Pancreas (tissue), 10 donors: ENCODE measurements around the gene NMUR2. TPM values are rescaled to one million over a fixed set of nuclear protein-coding genes. Genes with fewer than 3 reads are reported as not detected.

Source experiments
- ATAC-seq, 4 donors: fragments of 200-7000 bp; cut with Tn5 transposase; one replicate each; pipeline versions ENCODE4 v1.8.0 to v1.9.1; 2020; ENCODE audit warnings: mild to moderate bottlenecking in 4 of 4, moderate library complexity in 4 of 4
- DNase-seq, 6 donors: peaks; one replicate each; pipeline ENCODE4 v3.0.0-alpha.2; 2020
- FAIRE-seq: peaks from 2 replicates; lab custom pipeline; 2012; peaks lifted over from hg19 to GRCh38; lab: Jason Lieb, UNC
- H3K27ac ChIP-seq, 4 donors: fragments of 200-600 bp; sonication (generic); 1 replicate in 3 of 4; 2 replicates in 1 of 4; pipeline versions ENCODE4 v1.5.0 to v1.8.0; 2020
- H3K27me3 ChIP-seq, 4 donors: fragments of 200-600 bp; one replicate each; pipeline ENCODE4 v1.8.0; 2021
- H3K36me3 ChIP-seq, 3 donors: fragments of 200-600 bp; sonication (generic) in 1 of 3; one replicate each; pipeline versions ENCODE4 v1.5.0 to v1.8.0; 2020 to 2021
- H3K4me1 ChIP-seq, 3 donors: fragments of 200-600 bp; one replicate each; pipeline ENCODE4 v1.8.0; 2021
- H3K4me3 ChIP-seq, 4 donors: fragments of 200-600 bp; sonication (generic) in 2 of 4; one replicate each; pipeline versions ENCODE4 v1.5.0 to v1.8.0; 2020 to 2021
- H3K9me3 ChIP-seq, 4 donors: fragments of 200-600 bp; one replicate each; pipeline ENCODE4 v1.8.0; 2021
- CTCF ChIP-seq, 4 donors: fragments of 200-600 bp; sonication (generic) in 3 of 4; IDR thresholded peaks; one replicate each; pipeline versions ENCODE4 v1.5.0 to v1.8.0; 2021; ENCODE audit warnings: antibody characterized with exemption in 4 of 4
- WGBS, 2 donors: extraction: QIAGEN DNeasy Blood & Tissue Kit; methylation state at CpG; one replicate each; pipeline ENCODE4 v1.1.7; 2013; 5-methylcytosine and 5-hydroxymethylcytosine counted together
- intact Hi-C, 3 donors: fragments of 100-400 bp; cut with DNase I; formaldehyde crosslinking; loops; one replicate each; pipeline versions ENCODE4 v1.11.1 to v1.14.2; 2022
- polyA plus RNA-seq, 2 donors: library from polyadenylated mRNA; stranded (reverse); fragments of 200-250 nt; gene quantifications; one replicate each; pipeline ENCODE4 v1.2.3, GENCODE V29; 2013
- total RNA-seq, 6 donors: library from RNA; stranded (reverse); fragmentation: NEBNext Ultra II Directional in 4 of 6; extraction: Animal tissue kit (Norgen Biotek cat#: 25700) in 4 of 6; gene quantifications; one replicate each; pipeline versions ENCODE4 v1.2.1 to v1.2.4, GENCODE V29; 2021 to 2023
- donor health status: healthy with polysubstance abuse.
- donor health status: DM: no; HTN: no; CAD: no; lungs with moderate emphysema.
- donor health status: DM: no; HTN: no; CAD: no.
- donor health status: control.
- donor health status: control.
- donor health status: Bipolar disorder and iron deficiency.
- donor health status: DM: yes; HTN: yes; CAD: no.
- donor health status: DM: no; HTN: no; CAD: no.
- donor health status: DM: no; HTN: no; CAD: no.
- donor health status: DM: yes; HTN: yes; CAD: no.

NMUR2 gene
- total and polyA plus RNA-seq, 8 donors, result 0.02 TPM; not detected in 7

GRCh38 chr5:152376886-152377285 lies 28.2 kb downstream of the NMUR2 start:
- Histone ChIP-seq H3K4me1 (no peaks in the 10 kb centered on the region), H3K27me3 (no peaks in the 10 kb centered on the region), H3K9me3 (no peaks in the 10 kb centered on the region), H3K4me3 (no peak overlapping the region), H3K27ac (no peak overlapping the region), H3K36me3 (no peaks in the 10 kb centered on the region)
- FAIRE-seq, result no peak
- 49 to 70% methylated on average over 4 of the region's 4 CpGs for WGBS, 2 donors
- no peak for DNase-seq
- no peak for TF ChIP-seq CTCF (IDR thresholded peaks at IDR 0.05)
- intact Hi-C loops, result no loop called here
- ATAC-seq, result no peak

GRCh38 chr5:152374711-152375275 lies 30.3 kb downstream of the NMUR2 start:
- WGBS, 2 donors, result 45 to 51% methylated on average over 1 of the region's 1 CpG
- no peak overlapping the region for H3K27ac ChIP-seq
- ATAC-seq (no peak), FAIRE-seq (no peak), DNase-seq (no peak)
- no peaks in the 10 kb centered on the region for H3K9me3 ChIP-seq
- no peaks in the 10 kb centered on the region for H3K4me1 ChIP-seq
- no peak overlapping the region for H3K4me3 ChIP-seq
- H3K27me3 ChIP-seq, result no peaks in the 10 kb centered on the region
- H3K36me3 ChIP-seq, result no peaks in the 10 kb centered on the region
- no peak for TF ChIP-seq CTCF (IDR thresholded peaks at IDR 0.05)
- intact Hi-C loops, result no loop called here

- Histone ChIP-seq H3K36me3 (no peaks in the 10 kb centered on the region), H3K9me3 (no peaks in the 10 kb centered on the region), H3K4me1 (no peaks in the 10 kb centered on the region), H3K27ac (no peak overlapping the region), H3K4me3 (no peak overlapping the region), H3K27me3 (no peaks in the 10 kb centered on the region)
- FAIRE-seq (no peak), ATAC-seq (no peak), DNase-seq (no peak)
- 42 to 56% methylated on average over 1 of the region's 1 CpG for WGBS, 2 donors
- intact Hi-C loops, result no loop called here
- TF ChIP-seq CTCF (IDR thresholded peaks at IDR 0.05), result no peak
These were observed 32.2 kb downstream of the NMUR2 start for GRCh38 chr5:152372875-152373274.

GRCh38 chr5:152369298-152369697 lies 35.8 kb downstream of the NMUR2 start:
- Histone ChIP-seq H3K9me3 (no peaks in the 10 kb centered on the region), H3K27me3 (no peaks in the 10 kb centered on the region), H3K36me3 (no peaks in the 10 kb centered on the region), H3K4me1 (no peaks in the 10 kb centered on the region), H3K4me3 (no peak overlapping the region), H3K27ac (no peak overlapping the region)
- no peak for ATAC-seq
- DNase-seq, result no peak
- intact Hi-C loops, result no loop called here
- FAIRE-seq, result no peak
- no peak for TF ChIP-seq CTCF (IDR thresholded peaks at IDR 0.05)

GRCh38 chr5:152367554-152367953 lies 37.5 kb downstream of the NMUR2 start:
- intact Hi-C loops, result no loop called here
- Histone ChIP-seq H3K27me3 (no peaks in the 10 kb centered on the region), H3K4me1 (no peaks in the 10 kb centered on the region), H3K27ac (no peak overlapping the region), H3K9me3 (no peaks in the 10 kb centered on the region), H3K4me3 (no peak overlapping the region), H3K36me3 (no peaks in the 10 kb centered on the region)
- TF ChIP-seq CTCF (IDR thresholded peaks at IDR 0.05), result no peak
- DNase-seq (no peak), ATAC-seq (no peak), FAIRE-seq (no peak)
- WGBS, 2 donors, result 51 to 67% methylated on average over 3 of the region's 3 CpGs
